Psoas muscle (tissue), 8 donors: ENCODE results near the gene IL5RA. TPM values are rescaled to one million over a fixed set of nuclear protein-coding genes. Genes with fewer than 3 reads are reported as not detected.

Experiments used
- ATAC-seq, 4 donors: fragments of 200-7000 bp; cut with Tn5 transposase; one replicate each; pipeline ENCODE4 v1.9.1; 2020; ENCODE audit warnings: moderate library complexity in 3 of 4, mild to moderate bottlenecking in 2 of 4
- DNase-seq, 2 donors: peaks; one replicate each; pipeline ENCODE4 v3.0.0-alpha.2; 2020
- H3K27ac ChIP-seq: fragments of 200-600 bp; one replicate; pipeline ENCODE4 v1.8.0; 2022
- H3K27me3 ChIP-seq, 3 donors: fragments of 200-600 bp in 1 of 3; one replicate each; pipeline versions ENCODE4 v1.6.1 to v1.8.0; 2013 to 2022; ENCODE audit warnings: low read length in 2 of 3, mild to moderate bottlenecking in 2 of 3, moderate library complexity in 1 of 3; ENCODE audit not compliant: insufficient read depth in 3 of 3
- H3K36me3 ChIP-seq, 2 donors: fragments of 200-600 bp in 1 of 2; one replicate each; pipeline versions ENCODE4 v1.6.1 to v1.8.0; 2013 to 2022; ENCODE audit warnings: low read depth in 1 of 2, mild to moderate bottlenecking in 1 of 2, moderate library complexity in 1 of 2; ENCODE audit not compliant: insufficient read depth in 1 of 2
- H3K4me1 ChIP-seq: fragments of 200-600 bp; one replicate; pipeline ENCODE4 v1.8.0; 2022
- H3K4me3 ChIP-seq: fragments of 200-600 bp; one replicate; pipeline ENCODE4 v1.8.0; 2022; ENCODE audit warnings: mild to moderate bottlenecking
- H3K9me3 ChIP-seq: fragments of 200-600 bp; one replicate; pipeline ENCODE4 v1.8.0; 2022
- WGBS, 3 donors: extraction: QIAGEN DNeasy Blood & Tissue Kit; methylation state at CpG; one replicate each; pipeline versions ENCODE4 v1.1.6 to v1.1.7; 2013; 5-methylcytosine and 5-hydroxymethylcytosine counted together
- intact Hi-C, 2 donors: fragments of 100-400 bp; cut with DNase I; formaldehyde crosslinking; loops; one replicate each; pipeline versions ENCODE4 v1.11.0 to v1.14.2; 2022
- polyA plus RNA-seq, 3 donors: library from polyadenylated mRNA; stranded (reverse); fragments of 200-250 nt; gene quantifications; one replicate each; pipeline ENCODE4 v1.2.3, GENCODE V29; 2013
- total RNA-seq, 4 donors: library from RNA; stranded (reverse); fragmentation: NEBNext Ultra II Directional in 2 of 4; extraction: Animal tissue kit (Norgen Biotek cat#: 25700) in 2 of 4; gene quantifications; one replicate each; pipeline versions ENCODE4 v1.2.1 to v1.2.4, GENCODE V29; 2021 to 2023
- TF ChIP-seq, protein P1 (sequence below): fragments of 200-600 bp; IDR thresholded peaks from one replicate; pipeline ENCODE4 v1.8.0; 2022; ENCODE audit warnings: antibody characterized with exemption
- donor health status: healthy with polysubstance abuse.
- donor health status: DM: no; HTN: no; CAD: no; lungs with moderate emphysema.
- donor health status: Bipolar disorder and iron deficiency.
- donor health status: healthy.
- donor health status: DM: yes; HTN: yes; CAD: no.
- donor health status: DM: no; HTN: no; CAD: no.
- donor health status: DM: no; HTN: no; CAD: no.
- donor health status: DM: yes; HTN: yes; CAD: no.

IL5RA gene
- total and polyA plus RNA-seq, 7 donors, result 0.08 to 0.19 TPM; not detected in 5

DNA sequence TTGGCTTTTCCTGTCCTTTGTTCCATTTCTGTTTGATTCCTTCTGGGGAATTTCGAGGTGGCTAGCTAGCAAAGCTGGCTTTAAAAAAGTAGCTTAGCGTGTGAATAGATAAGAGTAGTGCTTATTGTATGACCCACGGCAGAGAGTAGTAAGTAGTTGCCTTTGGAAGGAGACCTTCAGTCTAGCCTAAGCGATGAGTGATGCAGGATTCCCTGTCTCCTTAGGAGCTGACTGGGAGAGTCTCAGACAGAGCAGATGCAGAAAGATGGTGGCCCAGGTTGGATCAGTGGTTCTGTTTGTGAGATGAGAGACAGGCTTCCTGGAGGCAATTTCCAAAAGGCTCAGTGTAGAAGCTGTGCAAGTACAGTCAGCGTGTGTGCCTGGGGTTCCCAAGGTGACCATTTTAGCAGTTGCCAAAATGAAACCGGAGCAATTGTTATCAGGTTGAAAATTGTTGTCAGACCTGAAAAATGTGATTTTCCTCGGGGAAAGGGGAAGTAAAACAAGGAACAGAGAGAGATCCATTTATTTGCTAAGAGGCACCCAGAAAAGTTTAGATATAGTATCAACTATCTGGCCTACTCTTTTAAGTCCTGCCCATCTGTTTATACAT, 681 bp upstream of the IL5RA start:
- H3K4me3 ChIP-seq, result no peak overlapping the region
- ATAC-seq, result no peak
- WGBS, 3 donors, result 68 to 70% (median 69%) methylated on average over 7 of the region's 7 CpGs

DNA sequence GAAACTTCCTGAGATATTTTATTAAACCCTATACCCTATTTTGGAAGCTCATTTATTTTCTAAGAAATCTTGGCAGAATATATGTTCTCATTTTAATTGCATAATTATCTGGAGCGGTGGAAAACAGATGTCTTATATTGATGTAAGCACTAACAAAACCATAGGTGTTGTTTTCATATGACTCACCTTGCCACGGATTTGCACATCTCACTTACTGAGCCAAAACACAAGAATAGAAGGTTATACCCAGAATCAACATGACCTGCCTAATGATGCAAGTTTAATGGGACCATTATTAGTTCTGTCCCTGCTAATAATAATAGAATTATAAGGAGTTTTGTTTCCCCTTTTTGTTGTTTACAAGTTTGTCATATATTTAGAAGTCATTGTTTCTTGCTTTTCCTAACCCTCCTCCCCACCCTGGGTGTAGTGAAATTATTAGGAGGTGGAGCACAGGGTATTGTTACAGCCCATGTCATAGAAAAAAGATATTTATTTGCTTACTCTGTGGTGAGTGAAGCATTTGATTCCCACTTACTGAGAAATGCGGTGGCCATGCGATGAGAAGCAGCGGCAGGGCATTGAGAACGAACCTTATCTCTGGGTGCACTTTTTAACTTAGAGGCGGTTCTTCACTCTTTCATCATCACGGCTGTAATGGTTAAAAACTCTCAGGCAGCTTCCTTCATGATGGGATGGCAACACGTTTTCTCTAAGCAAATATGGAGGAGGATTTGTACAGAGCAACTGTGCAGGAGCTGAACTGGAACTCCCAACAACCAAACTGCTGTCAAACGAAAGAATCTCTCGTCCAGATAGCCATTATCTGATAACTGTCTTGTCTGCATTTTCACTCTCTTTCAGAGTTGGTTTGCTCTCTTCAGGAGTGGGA, 521 bp downstream of the IL5RA start:
- DNase-seq (no peak), ATAC-seq (no peak)
- H3K36me3 ChIP-seq, result no peaks in the 10 kb centered on the region
- H3K4me3 ChIP-seq, result no peak overlapping the region
- TF ChIP-seq, protein P1, sequence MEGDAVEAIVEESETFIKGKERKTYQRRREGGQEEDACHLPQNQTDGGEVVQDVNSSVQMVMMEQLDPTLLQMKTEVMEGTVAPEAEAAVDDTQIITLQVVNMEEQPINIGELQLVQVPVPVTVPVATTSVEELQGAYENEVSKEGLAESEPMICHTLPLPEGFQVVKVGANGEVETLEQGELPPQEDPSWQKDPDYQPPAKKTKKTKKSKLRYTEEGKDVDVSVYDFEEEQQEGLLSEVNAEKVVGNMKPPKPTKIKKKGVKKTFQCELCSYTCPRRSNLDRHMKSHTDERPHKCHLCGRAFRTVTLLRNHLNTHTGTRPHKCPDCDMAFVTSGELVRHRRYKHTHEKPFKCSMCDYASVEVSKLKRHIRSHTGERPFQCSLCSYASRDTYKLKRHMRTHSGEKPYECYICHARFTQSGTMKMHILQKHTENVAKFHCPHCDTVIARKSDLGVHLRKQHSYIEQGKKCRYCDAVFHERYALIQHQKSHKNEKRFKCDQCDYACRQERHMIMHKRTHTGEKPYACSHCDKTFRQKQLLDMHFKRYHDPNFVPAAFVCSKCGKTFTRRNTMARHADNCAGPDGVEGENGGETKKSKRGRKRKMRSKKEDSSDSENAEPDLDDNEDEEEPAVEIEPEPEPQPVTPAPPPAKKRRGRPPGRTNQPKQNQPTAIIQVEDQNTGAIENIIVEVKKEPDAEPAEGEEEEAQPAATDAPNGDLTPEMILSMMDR, result no peak
- H3K27ac ChIP-seq, result no peak overlapping the region
- H3K4me1 ChIP-seq, result no peaks in the 10 kb centered on the region
- intact Hi-C loops, result no loop called here
- H3K27me3 ChIP-seq, result peaks cover 0 to 2% (median 0%) of the 10 kb centered on the region in 3 donors
- H3K9me3 ChIP-seq, result no peaks in the 10 kb centered on the region
- 59 to 64% (median 63%) methylated on average over 11 of the region's 11 CpGs for WGBS, 3 donors

More for the DNA sequence above, 681 bp upstream of the IL5RA start:
- Histone ChIP-seq H3K9me3 (no peaks in the 10 kb centered on the region), H3K27ac (no peak overlapping the region), H3K4me1 (no peaks in the 10 kb centered on the region), H3K36me3 (no peaks in the 10 kb centered on the region), H3K27me3 (peaks cover 0 to under 1% (median 0%) of the 10 kb centered on the region in 3 donors)
- no peak for DNase-seq
- TF ChIP-seq, protein P1, result no peak
- intact Hi-C loops, result no loop called here

DNA sequence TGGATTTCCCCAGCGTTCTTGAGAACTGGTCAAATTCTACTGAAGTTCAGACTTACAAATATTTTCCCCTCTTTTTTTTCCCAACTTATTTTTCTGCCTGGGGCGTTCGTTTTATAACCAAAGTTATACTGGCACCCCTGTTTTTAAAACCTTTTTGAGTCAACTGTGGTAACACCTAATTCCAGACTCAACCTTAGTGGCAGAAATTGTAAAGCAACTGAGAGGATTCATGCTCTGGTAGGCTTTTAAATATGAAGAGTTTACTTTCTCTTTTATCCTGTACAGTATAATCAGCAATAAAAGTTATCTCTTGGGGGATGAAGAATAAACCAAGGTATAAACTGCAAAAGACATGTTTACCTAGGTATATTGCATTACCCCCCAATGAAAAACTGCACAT, 2.3 kb downstream of the IL5RA start:
- intact Hi-C loops, result no loop called here
- ATAC-seq, result no peak
- DNase-seq, result no peak
- Histone ChIP-seq H3K9me3 (no peaks in the 10 kb centered on the region), H3K27ac (no peak overlapping the region), H3K4me3 (no peak overlapping the region), H3K27me3 (peaks cover 0 to 2% (median 0%) of the 10 kb centered on the region in 3 donors), H3K36me3 (no peaks in the 10 kb centered on the region), H3K4me1 (no peaks in the 10 kb centered on the region)
- TF ChIP-seq, protein P1, result no peak
- 78 to 80% (median 78%) methylated on average over 3 of the region's 3 CpGs for WGBS, 3 donors

DNA sequence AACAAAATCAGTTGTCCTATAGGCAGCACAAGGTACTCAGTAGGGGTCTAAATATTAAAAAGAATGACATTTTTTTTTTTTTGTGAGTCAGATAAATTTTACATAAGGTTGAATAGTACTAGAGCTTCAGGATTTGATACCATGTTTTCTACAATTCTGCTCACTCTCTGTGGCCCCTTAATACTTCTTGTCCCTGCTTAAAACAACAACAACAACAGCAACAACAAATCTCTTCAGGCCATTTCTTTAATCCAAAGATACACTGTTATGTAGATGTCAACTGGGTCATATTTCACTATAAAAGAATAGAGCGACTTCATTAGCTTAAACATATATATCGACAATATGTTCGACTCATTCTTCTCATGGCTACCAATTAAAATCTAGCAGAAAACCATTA, 3.0 kb downstream of the IL5RA start:
- no peak overlapping the region for H3K4me3 ChIP-seq
- H3K27ac ChIP-seq, result no peak overlapping the region
- ATAC-seq (no peak), DNase-seq (no peak)
- TF ChIP-seq, protein P1, result no peak
- 95 to 98% (median 96%) methylated on average over 3 of the region's 3 CpGs for WGBS, 3 donors
- intact Hi-C loops, result no loop called here
- H3K4me1 ChIP-seq, result no peaks in the 10 kb centered on the region
- H3K27me3 ChIP-seq, result peaks cover 0 to 2% (median 0%) of the 10 kb centered on the region in 3 donors
- no peaks in the 10 kb centered on the region for H3K36me3 ChIP-seq
- H3K9me3 ChIP-seq, result no peaks in the 10 kb centered on the region
